Gastrocnemius medialis (tissue), 4 donors: ENCODE results near the gene CD300H.

ENCODE experiments used
- CTCF ChIP-seq, 5 experiments: fragments of 450-650 bp in 3 of 5; fragments of 200-600 bp in 2 of 5; sonication (generic) in 2 of 5; IDR thresholded peaks in 4 of 5; conservative IDR thresholded peaks in 1 of 5; 1 replicate in 4 of 5; 2 replicates in 1 of 5; pipeline ENCODE4 v1.5.1; 2016 to 2019; ENCODE audit warnings: antibody characterized with exemption in 5 of 5, mild to moderate bottlenecking in 3 of 5, moderate library complexity in 3 of 5
- POLR2A ChIP-seq, 2 donors: fragments of 450-650 bp; IDR thresholded peaks; one replicate each; pipeline ENCODE4 v1.6.1; 2017; ENCODE audit warnings: antibody characterized with exemption in 2 of 2, mild to moderate bottlenecking in 2 of 2, moderate library complexity in 2 of 2

- TF ChIP-seq CTCF (IDR thresholded peaks at IDR 0.05 in 4 of 5, conservative IDR thresholded peaks at IDR 0.05 in 1 of 5), result no peak
- no peak for TF ChIP-seq POLR2A (IDR thresholded peaks at IDR 0.05)
Measured at GRCh38 chr17:74582633-74583032, 15.3 kb upstream of the CD300H start.
